HG02852 (cell line): ENCODE data around the gene RALGPS1.

Experiments
- ATAC-seq: cut with Tn5 transposase; IDR thresholded peaks from one replicate; pipeline ENCODE4 v1.9.1; 2021; ENCODE audit warnings: mild to moderate bottlenecking, moderate library complexity; ENCODE audit not compliant: unreplicated experiment

Gene RALGPS1

DNA sequence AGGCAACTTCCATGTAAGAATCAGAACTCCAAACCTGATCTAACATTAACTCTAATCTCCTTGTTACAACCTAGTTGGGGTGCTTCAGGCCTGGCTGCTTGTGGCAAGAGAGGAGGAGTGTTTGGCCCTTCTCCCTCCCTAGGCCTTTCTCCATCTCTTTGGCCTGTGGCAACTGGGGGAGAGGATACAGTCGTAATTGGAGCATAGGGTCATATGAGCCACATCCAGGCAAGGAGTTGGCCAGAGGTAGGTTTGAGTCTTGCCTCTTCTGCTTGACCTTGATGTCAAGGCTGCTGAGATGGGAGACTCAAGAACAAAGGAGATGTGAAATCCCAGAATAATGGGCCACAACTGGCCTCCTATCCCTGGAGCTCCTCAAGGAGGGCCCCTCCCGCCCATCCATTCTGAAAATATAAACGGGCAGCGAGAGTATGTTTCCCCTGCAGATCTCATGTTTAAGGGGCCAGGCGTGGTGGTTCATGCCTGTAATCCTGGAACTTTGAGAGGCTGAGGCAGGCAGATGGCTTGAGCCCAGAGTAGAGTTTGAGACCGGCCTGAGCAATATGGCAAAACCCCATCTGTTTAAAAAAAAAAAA is 267.1 kb downstream of the RALGPS1 start:
- no peak for ATAC-seq

DNA sequence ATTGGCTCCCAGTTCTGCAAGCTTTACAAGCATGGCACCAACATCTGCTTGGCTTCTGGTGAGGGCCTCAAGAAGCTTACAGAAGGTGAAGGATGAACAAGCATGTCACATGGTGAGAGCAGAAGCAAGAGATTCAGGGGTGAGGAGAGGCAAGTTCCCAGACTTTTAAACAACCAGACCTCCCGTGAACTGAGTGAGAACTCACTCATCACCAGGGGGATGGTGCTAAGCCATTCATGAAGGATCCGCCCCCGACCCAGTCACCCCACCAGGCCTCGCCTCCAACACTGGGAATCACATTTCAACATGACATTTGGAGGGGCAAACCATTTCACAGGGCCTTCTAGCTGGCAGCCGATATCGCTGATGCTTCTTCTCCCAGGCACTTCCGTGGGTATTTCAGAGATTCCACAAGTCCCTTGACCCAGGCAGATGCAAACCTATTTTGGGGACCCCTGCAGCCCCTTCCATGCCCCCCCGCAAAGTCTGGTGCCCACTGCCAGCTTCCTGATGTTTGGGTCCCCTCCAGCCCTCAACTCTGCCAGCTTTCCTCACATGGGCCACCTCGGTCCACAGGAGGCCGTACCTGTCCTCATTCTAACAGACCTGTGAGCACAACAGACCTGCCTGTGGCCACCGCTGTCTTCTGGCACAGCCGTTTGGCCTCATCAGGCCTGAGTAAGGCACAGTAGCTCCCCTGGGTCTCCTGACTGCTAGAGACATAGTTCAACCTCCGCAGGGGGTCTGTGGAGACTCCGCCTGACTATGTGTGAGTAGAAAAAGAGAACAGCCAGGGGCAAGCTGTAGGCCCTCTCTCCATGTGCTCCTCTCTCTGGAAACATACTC is 268.5 kb downstream of the RALGPS1 start:
- no peak for ATAC-seq

DNA sequence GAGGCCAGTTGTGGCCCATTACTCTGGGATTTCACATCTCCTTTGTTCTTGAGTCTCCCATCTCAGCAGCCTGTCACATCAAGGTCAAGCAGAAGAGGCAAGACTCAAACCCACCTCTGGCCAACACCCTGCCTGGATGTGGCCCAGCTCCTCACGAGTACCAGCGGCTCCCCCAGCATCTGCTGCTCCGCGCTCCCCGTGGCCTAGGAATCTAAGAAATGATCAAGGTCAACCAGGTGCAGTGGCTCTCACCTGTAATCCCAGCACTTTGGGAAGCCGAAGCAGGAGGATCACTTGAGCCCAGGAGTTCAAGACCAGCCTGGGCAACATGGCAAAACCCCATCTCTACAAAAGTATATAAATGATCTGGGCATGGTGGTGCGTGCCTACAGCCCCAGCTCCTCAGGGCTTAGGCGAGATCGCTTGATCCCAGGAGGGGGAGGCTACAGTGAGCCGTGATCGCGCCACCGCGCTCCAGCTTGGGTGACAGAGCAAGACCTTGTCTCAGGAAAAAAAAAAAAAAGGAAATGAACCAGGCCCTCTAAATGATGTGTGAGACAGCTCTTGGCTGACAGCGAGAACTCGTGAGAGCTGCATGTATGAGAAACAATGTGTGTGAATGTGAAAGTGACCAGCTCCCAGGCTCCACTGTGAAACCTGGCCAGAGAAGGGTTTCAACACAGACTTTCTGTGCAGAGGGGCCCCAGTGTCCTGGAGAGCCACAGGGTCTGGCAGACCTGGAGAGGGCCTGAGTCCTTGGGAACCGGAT is 269.4 kb downstream of the RALGPS1 start:
- no peak for ATAC-seq

DNA sequence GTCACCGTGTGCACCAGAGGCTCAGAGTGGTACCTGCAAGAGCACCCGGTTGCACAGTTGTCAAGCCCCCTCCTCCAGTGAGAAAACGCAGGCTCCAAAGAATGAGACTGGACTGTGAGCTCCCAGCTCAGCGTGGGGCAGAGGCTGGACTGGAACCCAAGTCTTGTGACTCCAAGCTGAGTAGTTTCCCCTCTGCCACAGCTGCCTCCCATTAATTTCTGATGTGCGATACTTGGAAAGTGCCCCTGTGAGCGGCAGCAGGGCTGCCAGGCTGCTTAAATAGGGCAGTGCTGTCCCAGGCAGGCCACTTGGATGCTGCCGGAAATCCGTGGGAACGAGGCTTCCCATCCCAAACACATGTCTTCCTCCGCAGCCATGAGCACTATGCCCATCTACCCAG is 270.1 kb downstream of the RALGPS1 start:
- ATAC-seq = no peak

DNA sequence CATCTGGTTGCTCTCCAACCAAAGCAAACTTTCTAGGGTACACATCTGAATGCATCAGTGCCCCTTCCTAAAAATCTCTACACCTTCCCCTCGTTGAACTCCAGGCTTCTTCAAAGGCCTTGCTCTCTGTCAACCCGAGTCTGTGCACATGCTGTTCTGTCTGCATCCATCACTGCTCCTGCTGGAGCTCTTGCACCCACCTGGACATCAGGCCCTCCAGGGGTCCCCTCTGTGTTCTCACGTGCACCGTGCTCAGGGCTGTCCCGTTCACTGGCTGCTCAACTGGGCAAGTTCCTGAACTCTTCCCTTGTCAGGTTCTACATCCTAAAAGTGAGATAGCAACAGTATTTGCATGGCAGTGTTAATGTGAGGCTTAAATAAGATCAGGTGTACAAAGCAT is 270.6 kb downstream of the RALGPS1 start:
- no peak for ATAC-seq

DNA sequence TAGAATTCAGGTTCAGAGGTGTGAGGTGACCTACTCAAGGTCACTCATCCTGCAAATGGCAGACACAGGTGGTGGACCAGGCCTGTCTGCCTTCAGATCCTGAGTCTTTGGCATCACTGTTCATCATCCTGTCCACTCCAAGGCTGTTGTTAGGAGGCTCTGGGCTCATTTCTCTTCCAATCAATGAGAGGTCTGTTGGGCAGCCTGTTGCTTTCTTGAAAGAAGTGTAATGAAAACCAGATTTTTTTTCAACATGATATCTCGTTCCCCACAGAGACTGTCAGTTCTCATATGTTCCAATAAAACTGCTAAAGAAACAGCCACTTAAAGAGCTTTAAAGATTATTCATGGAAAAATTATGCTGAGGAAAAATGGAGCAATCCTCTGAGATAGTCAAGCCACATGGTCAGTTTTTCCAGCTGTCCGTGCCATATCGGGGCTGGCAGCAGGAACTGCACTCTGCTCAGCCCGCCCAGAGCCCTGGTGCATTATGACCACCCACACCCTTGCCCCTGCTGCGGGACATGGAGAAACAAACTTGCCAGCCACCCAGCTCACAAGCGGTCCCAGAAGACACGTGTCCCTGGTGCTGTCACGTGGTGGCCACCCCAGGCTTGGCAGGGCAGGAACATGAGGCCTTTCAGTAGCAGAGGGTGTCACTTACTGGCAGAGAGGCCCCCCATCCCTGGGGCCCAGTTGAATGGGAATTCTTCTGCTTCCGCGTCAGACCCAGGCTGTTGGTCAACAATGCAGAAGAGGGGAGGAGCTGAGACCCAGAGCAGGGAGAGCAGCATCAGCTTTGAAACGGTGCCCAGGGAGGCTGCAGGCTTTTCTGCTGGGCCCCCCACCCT is 271.6 kb downstream of the RALGPS1 start:
- no peak for ATAC-seq

DNA sequence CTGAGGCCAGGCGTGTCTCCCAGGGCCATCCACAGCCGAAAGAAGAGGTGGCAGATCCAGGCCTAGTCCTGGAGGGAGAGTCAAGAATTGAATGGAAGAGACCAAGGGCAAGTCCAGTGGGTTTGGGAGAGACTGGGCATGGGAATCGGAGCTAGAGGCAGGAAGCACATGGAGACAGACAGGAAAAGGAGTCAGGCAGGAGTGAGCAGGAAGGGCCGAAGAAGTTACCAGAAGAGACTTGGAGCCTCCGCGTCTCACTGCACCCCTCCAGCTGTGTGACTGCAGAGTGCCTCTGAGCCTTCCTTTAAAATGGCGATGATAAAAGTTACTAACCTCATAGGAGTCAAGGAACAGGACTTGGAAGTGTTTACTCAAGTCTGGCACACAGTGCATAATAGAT is 272.2 kb downstream of the RALGPS1 start:
- no peak for ATAC-seq

DNA sequence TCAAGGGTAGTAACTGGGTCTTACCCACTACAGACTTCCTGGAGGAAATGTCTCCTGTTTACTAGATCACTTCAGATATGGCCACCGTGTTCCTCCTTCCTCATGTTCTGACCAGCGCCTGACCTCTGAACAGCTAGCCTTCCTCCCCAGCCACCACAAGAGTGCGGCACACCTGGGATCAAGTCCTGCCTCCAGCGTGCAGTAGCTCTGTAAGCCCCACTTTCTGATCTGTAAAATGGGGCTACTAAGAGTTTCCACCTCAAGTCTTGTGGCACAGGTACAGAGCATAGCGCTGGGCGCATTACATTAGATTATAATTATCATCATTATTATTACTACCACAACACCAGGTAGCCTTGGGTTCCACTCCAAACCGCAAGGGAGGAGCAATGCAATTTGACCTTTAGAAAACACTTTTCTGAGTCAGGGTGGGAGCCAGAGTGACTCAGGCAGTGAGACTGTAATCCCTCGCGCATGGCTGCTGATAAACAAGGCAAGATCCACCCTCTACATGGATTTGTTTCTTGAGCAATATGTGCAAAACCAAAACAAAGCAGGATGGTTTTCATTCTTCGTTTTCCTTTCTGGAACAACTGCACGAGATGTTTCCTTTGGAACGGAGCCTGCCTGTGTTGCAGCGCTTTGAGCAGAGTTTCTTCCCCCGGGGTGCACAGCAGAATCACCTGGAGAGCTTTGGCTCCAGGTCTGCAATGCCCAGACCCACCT is 272.8 kb downstream of the RALGPS1 start:
- no peak for ATAC-seq

DNA sequence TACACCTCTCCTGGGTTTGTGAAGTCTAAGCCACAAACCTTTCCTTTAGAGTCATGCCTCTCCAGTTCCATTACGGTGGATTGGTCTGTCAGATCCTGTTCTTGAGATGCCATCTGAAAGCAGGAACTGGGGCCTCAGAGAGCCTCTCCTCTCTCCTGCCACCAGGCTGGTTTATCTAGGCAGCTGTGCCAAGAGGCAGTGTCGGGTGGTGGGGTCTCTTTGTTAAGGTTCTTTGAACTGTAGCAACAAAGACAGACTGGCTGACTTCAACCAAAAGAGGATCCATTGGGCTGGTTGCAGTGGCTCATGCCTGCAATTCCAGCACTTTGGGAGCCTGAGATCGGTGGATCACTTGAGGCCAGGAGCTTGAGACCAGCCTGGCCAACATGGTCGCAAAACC is 273.8 kb downstream of the RALGPS1 start:
- ATAC-seq = no peak

DNA sequence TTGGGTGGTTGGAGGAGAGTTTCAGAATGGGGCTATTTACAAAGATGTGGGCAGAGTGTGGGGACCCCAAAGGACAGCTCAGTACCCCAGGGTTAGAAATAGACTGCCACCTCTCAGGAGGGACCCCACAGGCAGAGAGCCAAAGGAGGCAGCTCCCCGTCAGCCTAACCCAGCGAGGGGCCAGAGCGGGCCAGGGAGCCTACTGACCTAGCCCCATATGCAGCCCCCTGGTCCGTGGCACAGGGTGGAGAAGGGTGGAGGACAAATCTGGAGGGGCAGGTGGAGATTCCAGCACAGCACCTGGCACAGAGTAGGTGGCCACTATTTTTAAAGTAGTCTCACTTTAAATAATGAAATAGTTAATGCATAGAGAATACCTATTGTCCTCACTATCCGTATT is 275.0 kb downstream of the RALGPS1 start:
- no peak for ATAC-seq

DNA sequence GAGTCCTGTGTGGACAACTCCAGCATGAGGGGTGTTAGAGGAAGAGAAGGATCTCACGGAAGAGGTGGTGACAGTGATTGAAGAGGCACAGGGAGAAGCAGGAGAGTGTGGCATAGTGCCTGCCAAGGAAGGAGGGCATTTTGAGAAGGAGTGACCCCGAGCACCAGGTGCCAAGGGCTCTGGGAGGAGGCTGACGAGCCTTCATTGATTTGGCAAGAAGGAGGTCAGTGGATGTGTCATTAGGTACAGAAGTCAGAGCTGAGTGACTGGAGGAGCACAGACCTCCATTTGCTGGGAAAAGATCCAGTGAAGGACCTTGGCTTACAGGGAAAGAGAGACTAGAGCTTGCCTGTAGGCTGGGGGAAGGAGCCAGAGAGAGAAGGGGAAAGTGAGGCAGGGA is 278.2 kb downstream of the RALGPS1 start:
- ATAC-seq = no peak

DNA sequence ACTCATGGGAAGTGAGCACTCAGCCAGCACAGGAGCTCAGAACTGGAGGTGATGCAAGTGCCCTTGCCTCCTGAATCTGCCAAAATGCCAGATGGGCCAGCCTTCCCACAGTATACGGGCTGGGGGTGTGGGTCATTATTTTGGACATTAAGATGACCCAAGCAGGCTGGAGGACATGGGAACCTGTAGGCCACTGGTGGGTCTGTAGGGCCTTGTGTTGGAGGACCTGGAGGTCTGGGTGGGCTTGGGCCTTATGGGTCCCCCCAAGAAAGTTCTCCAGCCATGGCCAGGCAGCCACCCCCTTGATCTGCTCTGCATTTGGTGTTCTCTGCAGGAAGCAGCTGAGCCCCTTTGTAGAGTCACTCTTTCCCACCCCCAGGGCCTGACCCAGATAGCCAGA is 278.9 kb downstream of the RALGPS1 start:
- ATAC-seq = no peak

DNA sequence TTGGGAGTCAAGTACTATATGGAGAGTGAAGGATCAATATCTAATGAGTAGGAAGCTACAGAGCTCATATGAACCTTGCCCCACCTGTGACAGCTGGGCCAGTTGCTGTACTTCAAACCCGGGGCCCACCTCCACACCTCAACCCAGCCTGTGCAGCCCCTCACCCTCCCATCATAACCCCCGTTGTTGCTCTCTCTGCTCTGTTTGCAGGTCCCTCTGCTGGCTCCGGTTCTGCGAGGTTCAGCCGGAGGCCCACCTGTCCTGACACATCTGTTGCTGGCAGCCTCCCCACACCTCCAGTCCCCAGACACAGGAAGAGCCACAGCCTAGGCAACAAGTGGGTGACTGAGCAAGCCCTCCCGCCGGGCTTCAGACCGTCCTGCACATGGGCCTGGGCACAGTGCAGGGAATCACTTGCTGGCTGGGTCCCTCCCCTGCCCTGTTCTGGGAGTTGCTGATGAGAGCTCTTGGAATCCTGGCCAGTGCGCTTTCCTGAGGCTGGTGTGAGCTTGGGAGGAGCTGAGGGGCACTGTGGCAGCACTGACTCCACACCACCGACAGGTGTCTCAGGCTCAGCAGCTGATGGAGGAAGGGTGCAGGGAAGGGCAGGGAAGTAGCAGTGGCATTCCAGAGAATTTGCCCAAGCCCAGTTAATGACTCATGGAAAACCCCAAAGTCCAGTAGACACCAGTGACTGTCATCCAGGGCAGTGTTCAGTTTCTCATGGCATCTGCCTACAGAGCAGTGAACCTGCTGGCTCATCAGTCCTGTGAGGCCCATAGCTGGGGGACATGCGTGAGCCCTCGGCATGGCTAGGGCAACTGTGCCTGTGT is 280.5 kb downstream of the RALGPS1 start:
- no peak for ATAC-seq

DNA sequence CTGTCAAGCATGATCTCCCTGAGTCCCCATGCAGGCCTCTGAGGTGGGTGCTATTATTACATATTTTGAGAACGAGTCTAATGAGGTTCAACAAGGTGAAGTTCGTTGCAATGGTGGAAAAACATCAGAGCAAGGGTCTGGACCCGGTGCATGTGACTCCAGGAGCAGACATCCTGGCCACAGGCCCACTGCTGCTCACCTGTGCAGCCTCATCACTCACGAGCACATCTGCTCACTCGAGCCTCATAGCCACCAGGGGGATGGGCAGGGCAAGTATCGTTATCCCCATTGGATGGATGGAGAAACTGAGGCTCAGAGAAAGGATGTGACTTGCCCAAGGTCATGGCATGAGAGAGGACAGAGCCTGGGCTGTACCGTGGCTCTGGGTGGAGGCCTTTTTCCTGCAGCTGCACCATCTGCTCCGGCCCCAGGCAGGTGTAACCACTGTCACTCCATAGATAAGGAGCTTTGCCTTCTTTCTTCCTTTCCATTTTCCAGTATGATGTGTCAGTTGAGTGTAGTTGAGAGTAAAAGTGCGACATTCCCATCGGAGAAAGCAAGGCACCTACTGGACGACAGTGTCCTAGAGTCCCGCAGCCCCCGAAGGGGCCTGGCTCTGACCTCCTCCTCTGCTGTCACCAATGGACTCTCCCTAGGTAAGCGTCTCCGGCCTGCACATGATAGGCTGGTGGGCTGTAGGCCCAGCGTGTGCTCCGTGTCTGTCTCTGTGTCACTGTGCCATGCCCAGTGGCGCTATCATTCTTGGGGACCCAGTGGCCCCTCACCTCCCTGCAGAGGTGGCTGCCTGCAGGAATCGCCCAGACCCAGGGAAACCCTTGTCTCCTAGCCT is 281.6 kb downstream of the RALGPS1 start:
- ATAC-seq = no peak

DNA sequence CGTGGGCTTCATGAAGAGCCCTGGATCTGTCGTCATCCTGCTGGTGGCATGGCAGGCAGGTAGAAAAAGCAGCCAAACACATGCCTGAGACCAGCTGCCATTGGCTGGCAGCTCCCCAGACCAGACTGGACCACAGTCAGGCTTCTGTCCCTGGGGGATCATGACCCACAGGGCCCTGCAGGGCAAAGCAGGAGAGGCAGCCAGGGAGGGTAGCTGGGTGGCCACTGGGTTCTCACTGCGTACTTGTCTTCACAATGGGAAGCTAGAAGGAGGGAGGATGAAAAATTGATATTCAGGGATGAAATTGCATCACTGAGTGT is 282.2 kb downstream of the RALGPS1 start:
- ATAC-seq = no peak

DNA sequence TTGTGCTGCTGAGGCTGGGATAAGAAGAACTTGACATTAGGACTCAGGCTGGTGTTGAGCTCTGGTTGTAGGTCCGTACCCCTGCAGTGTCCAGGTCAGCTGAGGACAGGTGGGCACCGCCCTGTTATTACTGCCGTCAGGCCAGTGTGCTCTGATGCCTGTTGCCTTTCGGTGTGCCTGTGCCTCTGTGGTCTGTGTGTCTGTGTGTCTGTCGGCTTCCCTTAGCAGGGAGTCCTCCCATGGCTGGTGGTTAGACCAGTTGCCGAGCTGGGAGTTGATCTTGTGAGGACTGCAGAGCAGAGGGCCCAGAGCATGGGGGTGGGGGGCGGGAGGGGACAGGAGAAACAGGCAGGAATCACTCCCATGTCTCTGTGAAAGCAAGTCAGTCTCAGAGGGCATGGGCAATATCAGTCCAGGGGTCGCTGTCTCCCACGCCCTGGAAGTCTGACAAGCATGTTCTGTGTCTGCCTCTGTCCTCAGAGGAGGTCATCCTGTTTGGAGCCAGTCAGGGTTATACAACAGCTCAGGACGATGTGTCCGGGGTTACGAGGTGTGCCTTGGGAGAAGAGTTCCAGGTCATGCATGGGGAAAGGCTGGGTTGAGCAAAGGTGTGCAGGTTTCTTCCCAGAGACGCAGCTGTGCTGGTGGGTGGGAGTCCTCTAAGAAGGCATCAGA is 282.7 kb downstream of the RALGPS1 start:
- no peak for ATAC-seq

DNA sequence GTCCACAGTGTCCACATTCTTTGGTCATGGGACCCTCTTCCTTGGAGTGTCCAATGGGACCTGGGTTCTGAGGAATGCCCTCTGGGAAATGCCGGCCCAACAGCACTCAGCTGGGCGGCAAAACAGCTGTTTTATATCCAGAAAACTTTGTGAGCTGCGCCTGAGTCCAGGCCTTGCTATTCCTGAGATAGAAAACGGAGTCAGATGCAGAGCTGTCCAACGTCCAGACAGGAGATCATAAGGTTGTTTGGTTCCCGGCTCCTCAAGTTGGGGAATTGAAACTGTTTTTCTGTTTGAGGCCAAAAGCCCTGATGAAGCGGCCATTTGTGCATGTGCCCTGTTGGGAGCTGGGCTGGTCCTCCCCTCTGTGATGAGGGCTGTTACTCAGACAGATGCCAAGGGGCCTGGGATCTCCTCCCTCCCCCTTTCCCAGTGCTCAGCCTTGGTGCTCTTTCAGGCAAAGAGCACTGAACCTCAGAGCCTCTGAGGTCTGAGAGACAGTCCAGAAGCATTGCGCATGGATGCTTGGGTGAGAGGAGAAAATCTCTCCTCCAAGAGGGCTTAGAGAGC is 283.4 kb downstream of the RALGPS1 start:
- no peak for ATAC-seq

DNA sequence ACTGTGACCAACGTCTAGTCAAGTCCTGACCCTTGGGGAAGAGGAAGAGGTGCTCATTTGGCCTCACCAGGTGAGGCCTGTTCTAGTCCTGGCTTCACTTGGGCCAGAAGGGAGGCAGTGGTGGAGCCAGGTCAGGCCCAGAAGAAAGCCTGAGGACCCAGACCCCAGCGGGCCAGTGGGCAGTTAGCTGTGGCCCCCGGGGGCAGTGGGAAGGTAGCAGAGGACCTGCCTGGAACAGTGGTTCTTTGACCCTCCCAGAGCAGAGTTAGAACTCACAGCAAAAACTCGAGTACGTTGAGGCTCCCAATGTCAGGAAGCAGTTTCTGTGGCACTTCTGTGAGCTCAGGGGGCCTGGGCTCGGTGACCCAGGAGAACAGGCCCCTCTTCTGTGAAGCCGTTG is 284.0 kb downstream of the RALGPS1 start:
- no peak for ATAC-seq
